Ascending aorta (tissue), 2 donors: ENCODE data around the gene SCYGR3. TPM values are rescaled to one million over a fixed set of nuclear protein-coding genes. Genes with fewer than 3 reads are reported as not detected.

Experiments
- DNase-seq, 2 donors: peaks; one replicate each; pipeline ENCODE4 v3.0.0-alpha.2; 2019; ENCODE audit warnings: low spot score in 2 of 2
- H3K27ac ChIP-seq, 2 donors: fragments of 200-600 bp; sonication (generic); one replicate each; pipeline ENCODE4 v1.5.1; 2016 to 2017; ENCODE audit warnings: mild to moderate bottlenecking in 1 of 2
- H3K27me3 ChIP-seq: fragments of 200-600 bp; sonication (generic); one replicate; pipeline ENCODE4 v1.5.1; 2017
- H3K36me3 ChIP-seq, 2 donors: fragments of 200-600 bp; sonication (generic); one replicate each; pipeline ENCODE4 v1.5.1; 2016
- H3K4me1 ChIP-seq, 2 donors: fragments of 200-600 bp; sonication (generic); one replicate each; pipeline ENCODE4 v1.5.1; 2016 to 2017; ENCODE audit warnings: mild to moderate bottlenecking in 1 of 2
- H3K4me3 ChIP-seq, 2 donors: fragments of 200-600 bp; sonication (generic); one replicate each; pipeline ENCODE4 v1.5.1; 2016 to 2017; ENCODE audit warnings: mild to moderate bottlenecking in 1 of 2
- H3K9me3 ChIP-seq, 2 donors: fragments of 200-600 bp; sonication (generic); one replicate each; pipeline ENCODE4 v1.5.1; 2016
- intact Hi-C: fragments of 100-400 bp; cut with DNase I; formaldehyde crosslinking; loops from one replicate; pipeline ENCODE4 v1.15.1; 2023
- total RNA-seq: library from RNA; depleted of rRNA; stranded (reverse); fragments of >200 nt; gene quantifications from one replicate; pipeline ENCODE4 v1.1.0, GENCODE V29; 2016
- TF ChIP-seq, protein P1 (sequence below), 3 experiments: fragments of 200-600 bp in 2 of 3; fragments of 450-650 bp in 1 of 3; sonication (generic) in 2 of 3; IDR thresholded peaks; one replicate each; pipeline ENCODE4 v1.5.1; 2016 to 2019; ENCODE audit warnings: antibody characterized with exemption in 3 of 3, mild to moderate bottlenecking in 1 of 3, moderate library complexity in 1 of 3

Gene SCYGR3, protein sequence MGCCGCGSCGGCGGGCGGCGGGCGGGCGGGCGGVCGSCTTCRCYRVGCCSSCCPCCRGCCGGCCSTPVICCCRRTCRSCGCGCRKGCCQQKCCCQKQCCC
- not detected for total RNA-seq

DNA sequence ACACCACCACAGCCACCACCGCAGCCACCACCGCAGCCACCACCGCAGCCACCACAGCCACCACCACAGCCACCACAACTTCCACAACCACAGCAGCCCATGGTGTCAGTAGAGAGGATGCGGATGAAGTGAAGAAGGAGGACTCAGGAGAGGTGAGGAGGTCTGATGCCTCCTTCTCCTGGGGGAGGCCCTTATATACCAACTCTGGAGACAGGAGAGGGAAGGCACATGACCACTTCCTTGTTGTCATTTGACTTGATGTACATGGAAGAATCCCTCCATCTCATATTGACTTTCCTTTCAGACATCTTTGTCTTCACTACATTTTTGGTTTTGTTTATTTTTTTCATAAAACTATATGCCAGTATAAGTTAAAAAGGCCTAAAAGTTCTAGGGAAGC lies at the start of gene SCYGR3:
SCYGR3 (minus strand) TSS at position 101 of the 400 bp plus-strand sequence; CDS start at position 101, 0 bp downstream.
- Histone ChIP-seq H3K4me1 (no peaks in the 10 kb centered on the region), H3K9me3 (no peaks in the 10 kb centered on the region), H3K36me3 (no peaks in the 10 kb centered on the region), H3K27me3 (no peaks in the 10 kb centered on the region), H3K4me3 (no peak within 1 kb of the TSS), H3K27ac (no peak within 1 kb of the TSS)
- TF ChIP-seq, protein P1, sequence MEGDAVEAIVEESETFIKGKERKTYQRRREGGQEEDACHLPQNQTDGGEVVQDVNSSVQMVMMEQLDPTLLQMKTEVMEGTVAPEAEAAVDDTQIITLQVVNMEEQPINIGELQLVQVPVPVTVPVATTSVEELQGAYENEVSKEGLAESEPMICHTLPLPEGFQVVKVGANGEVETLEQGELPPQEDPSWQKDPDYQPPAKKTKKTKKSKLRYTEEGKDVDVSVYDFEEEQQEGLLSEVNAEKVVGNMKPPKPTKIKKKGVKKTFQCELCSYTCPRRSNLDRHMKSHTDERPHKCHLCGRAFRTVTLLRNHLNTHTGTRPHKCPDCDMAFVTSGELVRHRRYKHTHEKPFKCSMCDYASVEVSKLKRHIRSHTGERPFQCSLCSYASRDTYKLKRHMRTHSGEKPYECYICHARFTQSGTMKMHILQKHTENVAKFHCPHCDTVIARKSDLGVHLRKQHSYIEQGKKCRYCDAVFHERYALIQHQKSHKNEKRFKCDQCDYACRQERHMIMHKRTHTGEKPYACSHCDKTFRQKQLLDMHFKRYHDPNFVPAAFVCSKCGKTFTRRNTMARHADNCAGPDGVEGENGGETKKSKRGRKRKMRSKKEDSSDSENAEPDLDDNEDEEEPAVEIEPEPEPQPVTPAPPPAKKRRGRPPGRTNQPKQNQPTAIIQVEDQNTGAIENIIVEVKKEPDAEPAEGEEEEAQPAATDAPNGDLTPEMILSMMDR (IDR thresholded peaks at IDR 0.05), result no peak
- DNase-seq, result no peak
- intact Hi-C loops, result no loop called here

DNA sequence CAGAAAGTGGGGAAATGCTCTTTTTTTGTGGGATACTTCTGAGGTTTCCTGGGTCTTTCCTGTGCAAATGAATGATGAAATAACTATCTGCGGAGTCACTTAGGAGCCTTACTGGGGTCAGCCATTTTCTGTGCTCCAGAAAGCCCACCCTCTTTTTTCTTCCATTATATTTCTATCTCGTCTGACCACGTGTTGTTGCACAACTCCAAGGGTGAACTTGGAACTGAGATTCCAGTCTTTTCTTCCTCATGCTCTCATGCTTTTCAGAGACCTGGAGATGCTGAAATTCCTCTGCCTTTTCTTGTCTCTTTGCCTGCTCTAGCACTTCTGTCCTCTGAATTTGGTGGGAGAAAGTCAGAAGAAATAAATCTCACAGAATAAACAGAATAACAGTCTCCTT lies 47.2 kb upstream of the SCYGR3 start:
- Histone ChIP-seq H3K4me3 (no peak overlapping the region), H3K9me3 (no peaks in the 10 kb centered on the region), H3K27me3 (no peaks in the 10 kb centered on the region), H3K27ac (no peak overlapping the region), H3K36me3 (no peaks in the 10 kb centered on the region), H3K4me1 (peaks cover 0 to 3% of the 10 kb centered on the region in 2 donors)
- TF ChIP-seq, protein P1 (IDR thresholded peaks at IDR 0.05), result no peak
- no peak for DNase-seq
- intact Hi-C loops, result no loop called here

DNA sequence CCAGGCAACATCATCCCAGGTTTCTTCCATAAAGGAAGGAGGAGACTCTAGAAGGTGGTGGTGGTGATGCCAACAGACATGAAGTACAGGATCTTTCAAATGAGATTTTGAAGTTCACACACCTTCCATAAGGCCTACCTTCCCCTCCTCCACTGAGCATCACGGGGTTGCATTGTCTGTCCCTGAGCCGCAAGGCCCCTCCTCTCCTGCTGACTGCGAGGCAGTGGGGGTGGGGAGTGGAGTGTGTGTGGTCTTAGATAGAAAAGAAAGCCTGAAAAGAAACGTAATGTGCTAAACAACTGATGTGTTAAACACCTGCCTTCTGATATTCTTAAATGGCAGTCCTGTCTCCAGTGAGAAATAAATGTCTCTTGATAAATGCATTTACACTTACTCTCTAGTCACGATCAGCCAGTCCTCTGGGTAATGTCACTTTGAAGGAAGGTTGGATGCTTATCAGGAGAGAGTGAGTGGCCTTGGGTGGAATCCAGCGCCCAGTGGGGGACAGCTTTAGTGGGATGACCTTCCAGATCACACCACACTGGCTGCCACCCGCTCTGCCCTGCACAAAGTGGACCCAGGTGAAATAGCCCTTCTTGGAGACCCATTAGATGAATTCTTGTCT lies 46.5 kb upstream of the SCYGR3 start:
- no peaks in the 10 kb centered on the region for H3K36me3 ChIP-seq
- DNase-seq, result no peak
- H3K27me3 ChIP-seq, result no peaks in the 10 kb centered on the region
- H3K9me3 ChIP-seq, result no peaks in the 10 kb centered on the region
- intact Hi-C loops, result no loop called here
- no peak overlapping the region for H3K27ac ChIP-seq
- no peak overlapping the region for H3K4me3 ChIP-seq
- TF ChIP-seq, protein P1 (IDR thresholded peaks at IDR 0.05), result no peak
- peaks cover 0 to 3% of the 10 kb centered on the region in 2 donors for H3K4me1 ChIP-seq

DNA sequence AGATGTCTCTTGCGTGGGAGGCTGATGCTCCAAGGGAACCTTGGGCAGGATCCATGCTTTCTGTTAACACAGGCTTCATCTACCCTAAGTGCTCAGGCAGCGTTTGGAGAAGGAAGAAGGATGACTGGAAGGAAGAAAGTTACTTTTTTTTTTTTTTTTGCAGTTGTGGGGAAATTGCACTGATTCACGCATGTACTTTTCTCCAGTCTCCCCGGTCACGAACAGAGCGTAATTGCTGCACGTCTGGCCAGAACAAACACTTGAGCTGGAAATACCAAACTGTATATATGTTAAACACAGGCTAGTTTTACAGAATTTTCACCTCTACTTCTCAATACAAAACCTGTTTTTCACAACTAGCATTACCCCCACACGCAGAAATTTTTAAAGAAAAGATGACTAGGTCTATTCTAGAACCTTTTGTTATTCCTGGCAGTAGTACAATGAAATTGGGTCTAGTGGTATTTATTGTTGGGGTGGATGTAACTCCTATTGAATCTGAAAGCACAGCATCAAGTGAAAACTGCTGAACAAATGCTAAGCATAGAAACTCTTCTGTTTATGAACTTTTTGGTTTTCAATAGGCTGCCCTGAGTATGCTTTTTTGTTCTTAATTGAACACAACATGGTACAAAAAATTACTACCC lies 42.7 kb upstream of the SCYGR3 start:
- Histone ChIP-seq H3K36me3 (no peaks in the 10 kb centered on the region), H3K4me1 (peaks cover 0 to 3% of the 10 kb centered on the region in 2 donors), H3K27ac (no peak overlapping the region), H3K27me3 (no peaks in the 10 kb centered on the region), H3K4me3 (no peak overlapping the region), H3K9me3 (no peaks in the 10 kb centered on the region)
- DNase-seq, result no peak
- intact Hi-C loops, result loop anchor here (10.0 kb wide), 1 partner anchor 253 kb away; no protein-coding TSS in a partner anchor
- TF ChIP-seq, protein P1 (IDR thresholded peaks at IDR 0.05), result no peak

DNA sequence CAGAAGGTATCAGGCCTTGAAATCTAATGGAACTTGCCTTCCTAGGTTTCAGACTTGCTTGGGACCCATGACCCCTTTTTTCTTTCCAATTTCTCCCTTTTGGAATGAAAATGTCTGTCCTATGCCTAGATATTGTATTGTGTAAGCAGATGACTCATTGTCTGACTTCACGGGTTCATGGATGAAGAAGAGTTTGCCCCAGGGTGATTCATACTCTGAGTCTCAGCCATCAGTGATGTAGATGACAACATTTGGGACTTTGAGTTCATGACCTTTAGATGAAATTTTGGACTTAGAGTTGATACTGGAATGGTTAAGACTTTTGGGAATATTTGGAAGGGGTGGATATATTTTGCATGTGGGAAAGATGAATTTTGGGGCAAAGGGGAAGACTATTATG lies 40.8 kb upstream of the SCYGR3 start:
- TF ChIP-seq, protein P1 (IDR thresholded peaks at IDR 0.05), result no peak
- intact Hi-C loops, result loop anchor here (10.0 kb wide), 1 partner anchor 251 kb away; no protein-coding TSS in a partner anchor
- Histone ChIP-seq H3K4me3 (no peak overlapping the region), H3K9me3 (no peaks in the 10 kb centered on the region), H3K36me3 (no peaks in the 10 kb centered on the region), H3K27ac (no peak overlapping the region), H3K27me3 (no peaks in the 10 kb centered on the region), H3K4me1 (peaks cover 0 to 3% of the 10 kb centered on the region in 2 donors)
- DNase-seq, result no peak
